Measurements from ENCODE around the gene ATG101.

The ATG101 gene

DNA sequence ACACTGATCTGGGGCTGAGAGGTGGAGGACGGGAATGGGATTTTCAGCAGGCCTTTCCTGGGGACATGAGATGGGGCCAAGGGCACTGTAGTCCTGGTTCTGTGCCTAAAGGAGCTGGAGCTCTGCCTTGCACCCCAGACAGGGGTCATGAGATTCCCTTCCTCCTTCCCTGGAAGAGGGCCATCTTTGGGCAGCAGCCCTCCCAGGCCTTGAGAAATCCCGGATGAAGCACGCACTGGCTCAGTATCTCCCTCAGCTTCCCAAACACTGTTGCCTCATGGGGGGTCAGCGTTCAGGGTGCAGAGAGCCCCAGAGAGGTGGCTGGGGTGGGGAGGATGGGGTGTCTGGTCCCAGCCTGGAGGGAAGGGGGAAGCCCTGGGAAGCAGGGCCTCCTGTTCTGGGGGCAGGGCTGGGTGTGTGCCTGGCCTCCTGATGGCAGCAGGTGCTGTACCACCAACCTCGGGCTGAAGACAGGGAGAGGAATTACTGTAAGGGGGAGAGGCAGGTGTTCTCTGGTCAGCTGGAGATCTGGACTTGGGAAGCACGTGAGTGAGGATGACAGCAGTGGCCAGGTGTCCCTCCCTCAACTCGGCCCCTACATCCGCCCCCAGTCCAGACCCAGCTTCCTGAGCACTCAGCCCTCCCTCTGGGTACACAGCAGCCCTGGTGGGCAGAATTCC, 26.9 kb upstream of the ATG101 start:
- no peak for DNase-seq

DNA sequence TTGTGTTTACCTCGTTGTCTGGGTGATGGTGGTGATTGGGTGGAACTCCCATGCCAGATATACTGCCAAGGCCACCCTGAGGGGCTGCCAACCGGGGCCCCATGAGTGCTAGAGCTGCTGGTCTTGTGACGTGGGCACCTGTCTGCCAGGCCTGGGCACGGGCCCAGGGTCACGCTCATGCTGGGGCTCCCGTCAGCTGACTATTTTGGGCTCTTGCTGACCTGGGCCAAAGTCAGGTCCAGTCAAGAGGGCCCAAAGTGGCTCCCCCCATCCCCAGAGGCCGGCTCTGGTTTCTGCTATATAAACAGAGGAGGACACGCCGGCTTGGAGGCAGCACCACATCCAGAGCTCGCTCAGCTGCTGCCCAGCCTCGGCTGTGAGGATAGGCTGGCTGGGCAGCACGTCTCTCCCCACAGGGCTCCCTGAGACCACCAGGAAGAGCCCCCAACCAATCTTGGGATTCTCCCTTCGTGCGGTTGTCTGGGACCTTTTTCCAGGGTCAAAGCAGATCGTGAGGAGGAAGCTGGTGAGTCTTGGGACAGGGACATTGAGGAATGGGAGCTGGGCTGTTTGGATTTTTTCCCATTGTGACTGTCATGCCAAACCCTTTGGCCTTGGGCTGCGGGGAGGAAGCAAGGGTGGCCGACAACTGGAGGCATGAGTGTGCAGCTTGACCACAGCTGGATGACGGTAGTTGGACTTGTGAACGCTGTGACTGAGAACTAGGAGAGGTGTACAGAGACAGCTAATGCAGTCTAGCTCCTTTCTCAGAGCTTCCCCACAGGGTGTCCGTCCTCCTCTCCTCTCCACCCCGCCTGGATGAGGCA, 26.2 kb upstream of the ATG101 start:
- DNase-seq = no peak

DNA sequence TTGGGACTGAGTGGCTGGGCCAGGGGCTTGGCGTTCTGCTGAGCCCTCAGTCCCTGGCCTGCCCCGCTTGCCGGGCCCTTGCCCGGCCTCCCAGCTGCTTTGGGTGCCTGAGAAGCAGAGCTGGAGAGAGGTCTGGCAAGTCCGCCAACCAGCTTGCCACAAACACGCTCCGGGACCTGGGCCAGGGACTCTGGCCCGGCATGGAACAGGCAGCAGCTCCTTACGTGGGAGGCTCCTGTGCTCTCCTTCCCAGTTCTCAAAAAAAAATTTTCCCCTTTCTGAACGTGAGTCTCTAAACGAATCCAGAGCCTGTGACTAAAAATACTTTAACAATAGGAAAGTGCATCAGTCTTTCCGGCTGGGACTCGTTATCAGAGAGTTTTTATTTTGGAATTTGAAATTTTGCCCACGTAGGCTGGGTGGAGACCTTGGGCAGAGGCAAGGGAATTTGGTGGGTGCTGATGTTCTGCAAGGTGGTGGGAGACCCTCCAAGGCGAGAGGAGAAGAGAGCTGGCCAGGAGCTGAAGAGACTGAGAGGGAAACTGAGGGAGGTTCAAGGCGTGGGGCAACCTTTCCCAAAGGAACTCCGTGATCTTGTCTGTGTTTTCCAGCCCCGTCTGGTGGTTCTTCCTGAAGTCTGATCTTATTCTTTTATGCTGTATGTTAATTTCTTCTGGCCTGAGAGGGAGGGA, 25.3 kb upstream of the ATG101 start:
- DNase-seq = no peak

GRCh38 chr12:52045794-52046199, 24.0 kb upstream of the ATG101 start:
- DNase-seq = no peak

DNA sequence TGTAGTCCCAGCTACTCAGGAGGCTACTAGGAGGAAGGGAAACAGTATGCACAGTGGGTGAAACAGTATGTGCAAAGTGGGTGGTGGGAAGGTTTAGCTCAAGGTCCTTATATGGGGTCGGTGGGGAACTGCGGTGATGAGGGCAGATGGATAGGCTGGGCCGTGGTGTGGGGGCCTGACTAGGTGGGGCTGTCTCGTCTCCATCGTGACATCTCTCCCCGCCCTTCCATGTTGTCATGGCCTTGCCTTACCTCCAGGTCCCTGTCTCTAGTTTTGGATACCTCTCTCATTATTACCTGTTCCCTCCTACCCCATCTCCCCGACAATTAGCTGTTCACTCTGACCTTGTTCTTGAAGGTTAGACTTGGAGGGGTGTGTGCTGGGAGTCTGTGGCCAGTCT, 22.9 kb upstream of the ATG101 start:
- no peak for DNase-seq

GRCh38 chr12:52049286-52049685, 20.5 kb upstream of the ATG101 start:
- no peak for DNase-seq

DNA sequence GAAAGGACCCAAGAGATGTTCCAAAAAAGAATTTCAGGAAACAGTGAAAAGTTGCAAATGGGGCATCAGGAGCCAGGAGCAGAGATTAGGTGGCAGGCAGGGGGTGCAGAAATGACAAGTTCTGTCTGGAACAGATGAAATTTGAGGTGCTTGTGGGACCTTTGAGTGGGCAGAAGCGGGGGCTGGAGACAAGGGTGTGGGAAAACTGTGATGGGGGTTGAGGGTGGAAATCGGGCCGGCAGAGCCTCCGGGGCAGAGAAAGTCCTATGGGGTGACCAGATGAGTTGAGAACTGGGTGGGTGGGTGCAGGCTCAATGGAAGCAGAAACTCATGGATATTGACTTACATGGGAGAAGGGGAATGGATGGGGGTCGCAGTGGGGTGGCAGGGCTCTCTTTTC, 20.1 kb upstream of the ATG101 start:
- no peak for DNase-seq

- DNase-seq = no peak
Measured at GRCh38 chr12:52050116-52050757, 19.5 kb upstream of the ATG101 start.

GRCh38 chr12:52050758-52051541, 18.8 kb upstream of the ATG101 start, which contains the start of gene NR4A1:
TSS of gene NR4A1 (plus strand) at chr12:52051442. CDS start at chr12:52054329, 2,887 bp downstream.
- peak; percentile 93 for DNase-seq

GRCh38 chr12:52052468-52053186, 17.2 kb upstream of the ATG101 start:
- no peak for DNase-seq

DNA sequence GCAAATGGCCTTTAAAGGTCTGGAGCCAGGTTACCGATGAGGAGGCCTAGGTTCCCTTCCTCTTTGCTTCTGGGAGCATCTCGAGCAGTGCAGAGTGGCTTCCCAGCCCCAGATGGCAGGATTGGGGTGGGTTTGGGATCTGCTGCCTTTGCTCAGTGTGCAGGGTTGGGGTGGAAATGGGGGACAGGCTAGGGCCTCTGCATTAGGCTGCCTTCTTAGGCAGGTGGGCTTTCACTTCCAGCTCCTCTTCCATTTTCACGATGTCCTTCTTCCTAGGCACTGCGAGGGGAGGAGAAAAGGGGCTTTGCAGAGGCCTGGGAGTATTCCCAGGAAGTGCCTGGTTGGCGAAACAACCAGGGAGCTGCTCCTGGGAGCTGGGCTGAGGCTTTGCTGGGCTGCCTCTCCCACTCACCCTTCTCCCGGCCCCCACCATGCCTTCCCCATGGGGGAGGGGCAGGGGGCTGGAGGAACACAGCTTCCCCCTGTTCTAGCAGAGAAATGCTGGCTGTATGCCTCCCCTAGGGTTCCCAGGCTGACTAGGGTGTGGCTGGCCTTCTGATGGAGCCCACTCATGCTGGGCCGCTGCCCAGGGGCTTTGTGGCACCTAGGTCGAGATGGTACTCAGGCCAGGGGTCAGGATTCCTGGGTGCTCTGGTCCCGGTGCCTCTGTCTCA, 16.1 kb upstream of the ATG101 start:
- no peak for DNase-seq

- no peak for DNase-seq
Measured at GRCh38 chr12:52054231-52054832, 15.4 kb upstream of the ATG101 start.

GRCh38 chr12:52054833-52055730, 14.7 kb upstream of the ATG101 start:
- no peak for DNase-seq

DNA sequence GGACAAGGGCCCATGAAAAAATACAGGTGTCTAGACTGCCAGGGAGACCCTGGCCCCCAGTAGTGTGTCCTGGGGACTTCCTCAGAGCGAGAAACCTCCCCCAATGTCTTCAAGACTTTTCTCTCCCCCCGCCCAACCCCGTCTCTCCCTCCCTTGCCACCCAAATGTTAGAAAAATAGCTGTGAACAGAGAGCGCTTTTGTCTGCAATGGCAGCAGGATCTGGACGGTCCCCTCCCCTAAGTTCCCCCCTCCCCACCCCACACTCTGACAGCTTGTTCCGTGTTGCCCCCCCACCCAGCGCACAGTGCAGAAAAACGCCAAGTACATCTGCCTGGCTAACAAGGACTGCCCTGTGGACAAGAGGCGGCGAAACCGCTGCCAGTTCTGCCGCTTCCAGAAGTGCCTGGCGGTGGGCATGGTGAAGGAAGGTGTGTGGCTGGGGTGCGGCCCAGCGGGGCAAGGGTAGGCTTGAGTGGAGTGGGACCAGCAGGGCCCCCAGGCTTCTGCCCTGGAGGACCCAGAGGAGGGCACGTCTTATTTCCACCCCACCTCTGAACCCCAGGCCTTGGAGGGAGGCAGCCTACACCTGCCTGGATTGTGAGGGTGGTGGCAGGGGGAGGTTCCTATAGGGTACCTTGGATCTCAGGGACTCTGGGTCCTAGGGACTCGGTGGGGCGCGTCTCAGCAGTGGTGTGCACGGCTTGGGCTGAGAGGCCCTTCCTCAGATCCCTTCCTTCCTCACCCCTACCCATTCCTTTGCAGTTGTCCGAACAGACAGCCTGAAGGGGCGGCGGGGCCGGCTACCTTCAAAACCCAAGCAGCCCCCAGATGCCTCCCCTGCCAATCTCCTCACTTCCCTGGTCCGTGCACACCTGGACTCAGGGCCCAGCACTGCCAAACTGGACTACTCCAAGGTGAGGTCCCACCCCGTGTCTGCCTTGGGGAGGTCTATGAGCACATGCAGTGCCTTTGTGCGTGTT, 13.8 kb upstream of the ATG101 start:
- DNase-seq = no peak

- no peak for DNase-seq
Measured at GRCh38 chr12:52056801-52057637, 12.8 kb upstream of the ATG101 start.

DNA sequence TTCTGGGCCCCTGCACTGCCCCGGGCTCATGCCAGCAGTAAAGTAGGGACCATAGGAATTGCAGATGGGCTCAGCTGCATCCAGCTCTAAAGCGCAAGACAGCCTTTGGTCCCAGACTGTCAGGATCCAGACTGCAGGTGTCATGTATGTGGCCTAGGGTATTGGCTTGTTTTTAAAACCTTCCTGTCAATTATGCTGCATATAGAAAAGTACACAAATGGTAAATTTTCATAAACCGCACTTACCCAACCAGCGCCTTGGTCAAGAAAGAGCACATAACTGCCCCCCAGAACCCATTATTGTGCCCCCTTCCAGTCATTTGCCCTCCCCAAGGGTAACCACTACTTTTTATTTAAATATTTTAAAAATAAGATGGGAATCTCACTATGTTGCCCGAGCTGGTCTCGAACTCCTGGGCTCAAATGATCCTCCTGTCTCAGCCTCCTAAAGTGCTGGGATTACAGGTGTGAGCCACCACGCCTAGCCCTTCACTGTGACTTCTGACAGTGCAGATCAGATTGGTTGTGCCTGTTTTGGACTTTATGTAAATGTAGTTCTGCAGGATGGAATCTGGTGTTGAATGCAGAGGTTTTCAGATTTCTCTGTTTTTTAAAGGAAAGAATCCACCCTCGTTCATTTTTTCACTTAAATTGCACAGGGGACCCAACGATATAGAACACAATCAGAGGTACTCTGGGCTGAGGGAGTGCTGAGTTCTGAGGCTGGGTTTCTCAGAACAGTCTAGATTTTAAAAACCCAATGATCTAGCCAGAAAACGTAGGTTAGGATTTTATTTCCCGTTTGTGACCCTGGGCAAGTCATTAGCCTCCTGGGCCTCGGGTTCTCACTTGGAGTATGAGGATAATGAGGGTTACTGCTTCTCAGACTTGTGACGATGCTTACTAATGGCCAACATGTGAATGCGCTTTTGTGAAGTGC, 11.9 kb upstream of the ATG101 start:
- no peak for DNase-seq

Measured in activated CD4-positive, alpha-beta T cell treated with anti-CD3 and anti-CD28 coated beads, Interleukin-2, amount 50 U/mL, for 16 hours (primary cell).